HepG2 (cell line): ENCODE results near the gene GLCE. TPM values are rescaled to one million over a fixed set of nuclear protein-coding genes. Genes with fewer than 3 reads are reported as not detected.

ENCODE experiments used
- CC2D1A ChIP-seq: sonication (generic); formaldehyde crosslinking; IDR thresholded peaks from 2 replicates; pipeline ENCODE4 v1.8.1; 2023; ENCODE audit warnings: mild to moderate bottlenecking, missing genetic modification reagents
- CENPBD1 ChIP-seq: sonication (generic); formaldehyde crosslinking; IDR thresholded peaks from 2 replicates; pipeline ENCODE4 v1.8.0; 2022; ENCODE audit warnings: missing genetic modification reagents, low read depth, mild to moderate bottlenecking, borderline replicate concordance
- DR1 ChIP-seq: sonication (generic); formaldehyde crosslinking; IDR thresholded peaks from 2 replicates; pipeline ENCODE4 v1.8.0; 2021; ENCODE audit warnings: mild to moderate bottlenecking, missing genetic modification reagents, inconsistent platforms
- FOXA3 ChIP-seq: IDR thresholded peaks from 2 replicates; pipeline ENCODE4 v1.6.1; 2016; ENCODE audit warnings: missing genetic modification reagents, missing compliant biosample characterization
- GMEB2 ChIP-seq: IDR thresholded peaks from 2 replicates; pipeline ENCODE4 v1.6.1; 2016; ENCODE audit warnings: missing biosample characterization, missing genetic modification reagents, low read depth
- HDAC1 ChIP-seq: sonication (generic); formaldehyde crosslinking; IDR thresholded peaks from 2 replicates; pipeline ENCODE4 v1.5.1; 2020; ENCODE audit warnings: mild to moderate bottlenecking, missing genetic modification reagents
- KAT2B ChIP-seq: fragments of 150-350 bp; IDR thresholded peaks from 2 replicates; pipeline ENCODE4 v1.6.1; 2014; ENCODE audit warnings: low read depth, low read length, borderline replicate concordance
- MED1 ChIP-seq: sonication (generic); formaldehyde crosslinking; IDR thresholded peaks from 2 replicates; pipeline ENCODE4 v1.4.0; 2020; ENCODE audit warnings: missing genetic modification reagents
- MTF2 ChIP-seq: sonication (generic); formaldehyde crosslinking; IDR thresholded peaks from 2 replicates; pipeline ENCODE4 v1.5.0; 2020; ENCODE audit warnings: missing genetic modification reagents, borderline replicate concordance
- PHB2 ChIP-seq: fragments of 450-650 bp; IDR thresholded peaks from 2 replicates; pipeline ENCODE4 v1.6.1; 2018; ENCODE audit not compliant: partially characterized antibody
- RCOR2 ChIP-seq: IDR thresholded peaks from 2 replicates; pipeline ENCODE4 v1.6.1; 2016; ENCODE audit warnings: missing biosample characterization, missing genetic modification reagents
- SMARCE1 ChIP-seq: fragments of 450-650 bp; IDR thresholded peaks from 2 replicates; pipeline ENCODE4 v1.6.1; 2017; ENCODE audit warnings: borderline replicate concordance
- TBX3 ChIP-seq: fragments of 450-650 bp; IDR thresholded peaks from 2 replicates; pipeline ENCODE4 v1.6.1; 2017; ENCODE audit warnings: antibody characterized with exemption, mild to moderate bottlenecking, inconsistent platforms, borderline replicate concordance
- U2AF2 ChIP-seq: fragments of 200-400 bp; formaldehyde crosslinking; IDR thresholded peaks from 2 replicates; pipeline ENCODE4 v1.6.1; 2017; ENCODE audit warnings: low read depth, mild to moderate bottlenecking, low read length
- ZFP90 ChIP-seq: sonication (generic); formaldehyde crosslinking; IDR thresholded peaks from 2 replicates; pipeline ENCODE4 v1.8.0; 2022; ENCODE audit warnings: missing genetic modification reagents, mild to moderate bottlenecking, inconsistent platforms, borderline replicate concordance
- ZNF230 ChIP-seq: sonication (generic); formaldehyde crosslinking; IDR thresholded peaks from 2 replicates; pipeline ENCODE4 v1.4.0; 2020; ENCODE audit warnings: mild to moderate bottlenecking, missing genetic modification reagents
- ZNF33A ChIP-seq: sonication (generic); formaldehyde crosslinking; IDR thresholded peaks from 2 replicates; pipeline ENCODE4 v1.5.1; 2020; ENCODE audit warnings: missing genetic modification reagents, mild to moderate bottlenecking, moderate library complexity, borderline replicate concordance
- ZNF609 ChIP-seq: sonication (generic); formaldehyde crosslinking; IDR thresholded peaks from 2 replicates; pipeline ENCODE4 v1.4.0; 2020; ENCODE audit warnings: mild to moderate bottlenecking, missing genetic modification reagents, borderline replicate concordance
- ZNF652 ChIP-seq: IDR thresholded peaks from 2 replicates; pipeline ENCODE4 v1.6.1; 2016; ENCODE audit warnings: low read depth, borderline replicate concordance
- ZNF816 ChIP-seq: sonication (generic); formaldehyde crosslinking; IDR thresholded peaks from 2 replicates; pipeline ENCODE4 v1.8.0; 2022; ENCODE audit warnings: missing genetic modification reagents, mild to moderate bottlenecking, borderline replicate concordance
- ZNF841 ChIP-seq: sonication (generic); formaldehyde crosslinking; IDR thresholded peaks from 2 replicates; pipeline ENCODE4 v1.8.1; 2023; ENCODE audit warnings: missing genetic modification reagents, borderline replicate concordance
- ZUFSP ChIP-seq: sonication (generic); formaldehyde crosslinking; IDR thresholded peaks from 2 replicates; pipeline ENCODE4 v1.9.0; 2021; ENCODE audit warnings: missing genetic modification reagents, mild to moderate bottlenecking, borderline replicate concordance
- polyA plus RNA-seq, 8 experiments: library from polyadenylated mRNA; depleted of rRNA in 3 of 8; stranded (reverse) in 7 of 8; unstranded in 1 of 8; fragments of >200 nt; fragmentation: Illumina TruSeq in 4 of 8; extraction: Trizol in 4 of 8; gene quantifications; 2 replicates each; pipeline versions ENCODE4 v1.2.1 to v1.2.3, GENCODE V29; 2011 to 2016; ENCODE audit warnings: low read depth in 4 of 8, missing spikeins in 1 of 8, mixed read lengths in 1 of 8; ENCODE audit not compliant: insufficient read depth in 1 of 8
- total RNA-seq, 5 experiments: library from RNA; depleted of rRNA; stranded (reverse); fragments of >200 nt; fragmentation: Illumina TruSeq; extraction: Trizol; gene quantifications; 2 replicates each; pipeline ENCODE4 v1.2.3, GENCODE V29; 2016; ENCODE audit warnings: low read depth in 1 of 5

The GLCE gene
- total and polyA plus RNA-seq, 2 of the 13 experiments (the other 11 are each of a cell fraction or from before 2014, with no cell fraction given) = 12.9 to 23.4 TPM

- TF ChIP-seq CC2D1A (CRISPR knock-in tag) (no peak), SMARCE1 (no peak), ZNF230 (no peak), HDAC1 (CRISPR knock-in tag) (peak; percentile 81), ZFP90 (CRISPR knock-in tag) (no peak), U2AF2 (no peak), ZNF652 (CRISPR knock-in tag) (no peak), MED1 (CRISPR knock-in tag) (peak; percentile 92), PHB2 (no peak), GMEB2 (CRISPR knock-in tag) (no peak), TBX3 (no peak), ZNF609 (CRISPR knock-in tag) (peak; percentile 75; the same call in 1 of the 2 replicates), CENPBD1 (CRISPR knock-in tag) (no peak), KAT2B (no peak), RCOR2 (CRISPR knock-in tag) (peak; percentile 77), MTF2 (CRISPR knock-in tag) (no peak), ZNF816 (CRISPR knock-in tag) (no peak), ZNF33A (CRISPR knock-in tag) (no peak), FOXA3 (CRISPR knock-in tag) (peak; percentile 79), ZUFSP (CRISPR knock-in tag) (no peak), DR1 (CRISPR knock-in tag) (no peak), ZNF841 (CRISPR knock-in tag) (no peak)
Measured at GRCh38 chr15:69224383-69224782, 63.9 kb downstream of the GLCE start (continued).
